Ramos (cell line): ENCODE measurements around the gene PERP.
"Not testable (repeated sequence)": the region's sequence is repeated elsewhere in the genome, so short reads cannot be mapped to it uniquely, and the experiment has no call there.

ENCODE experiments used
- in situ Hi-C: fragments of 300-500 bp; cut with MboI; formaldehyde crosslinking; loops from one replicate; pipeline ENCODE4 v1.14.3; 2022; ENCODE audit warnings: low sequenced_read_pairs; ENCODE audit not compliant: unreplicated experiment

PERP gene

DNA sequence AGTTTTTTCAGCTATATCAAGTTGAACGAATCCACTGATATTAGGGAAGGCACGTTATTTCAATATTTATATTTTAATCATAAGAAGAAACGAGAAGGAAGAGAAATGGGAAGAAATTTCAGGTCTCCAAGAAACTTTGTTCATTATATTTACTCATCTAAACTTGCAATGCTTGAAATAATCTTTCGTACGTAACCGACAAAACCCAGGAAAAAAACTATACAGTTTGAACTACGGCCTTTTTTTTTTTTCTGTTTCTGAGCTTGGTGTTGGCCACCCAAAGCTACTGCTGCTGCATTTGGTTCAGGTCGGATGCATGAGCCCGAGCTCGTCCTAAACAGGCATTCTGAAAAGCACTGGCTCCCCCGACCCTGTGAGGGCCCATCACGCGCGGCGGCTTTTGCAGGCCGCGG is 548 bp downstream of the PERP start:
- in situ Hi-C loops: loop anchor here (25.0 kb wide), 1 partner anchor 394 kb away; no protein-coding TSS in a partner anchor

DNA sequence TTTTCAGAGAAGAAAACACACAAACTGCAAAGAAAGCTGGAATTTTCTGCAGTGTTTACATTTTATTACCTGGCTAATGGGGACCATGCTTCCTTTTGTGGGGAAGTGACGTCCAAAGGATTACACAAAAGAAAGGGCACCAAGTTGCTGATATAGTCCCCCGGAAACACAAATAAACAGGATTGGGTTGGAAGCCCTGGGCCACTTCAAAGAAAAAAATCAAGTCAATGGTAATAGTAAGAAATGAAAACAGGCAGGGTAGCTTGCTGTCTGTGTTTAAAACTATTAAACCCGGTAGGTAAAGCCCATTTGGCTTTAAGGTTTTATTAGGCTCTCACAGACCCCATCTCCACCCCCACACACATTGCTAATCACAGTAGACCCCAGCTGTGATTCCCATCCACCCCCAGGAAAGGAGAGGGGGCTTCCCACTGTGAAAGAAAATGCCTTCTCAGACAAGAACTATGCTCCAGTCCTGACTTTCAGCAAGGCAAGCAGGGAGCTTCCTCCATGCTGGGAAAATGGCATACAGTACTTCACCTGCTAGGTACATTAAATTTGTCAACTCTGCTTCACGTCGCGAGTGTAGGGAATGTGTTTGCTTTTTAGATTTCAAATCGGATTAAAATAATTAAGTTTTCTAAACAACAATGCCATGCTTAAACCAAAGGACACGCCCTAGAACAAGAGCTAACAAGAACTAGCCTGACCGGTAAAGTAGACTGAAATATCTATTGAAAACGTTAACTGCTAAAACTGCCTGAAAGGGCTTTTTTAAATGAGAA is 1.1 kb downstream of the PERP start:
- in situ Hi-C loops: loop anchor here (25.0 kb wide), 1 partner anchor 394 kb away; no protein-coding TSS in a partner anchor

DNA sequence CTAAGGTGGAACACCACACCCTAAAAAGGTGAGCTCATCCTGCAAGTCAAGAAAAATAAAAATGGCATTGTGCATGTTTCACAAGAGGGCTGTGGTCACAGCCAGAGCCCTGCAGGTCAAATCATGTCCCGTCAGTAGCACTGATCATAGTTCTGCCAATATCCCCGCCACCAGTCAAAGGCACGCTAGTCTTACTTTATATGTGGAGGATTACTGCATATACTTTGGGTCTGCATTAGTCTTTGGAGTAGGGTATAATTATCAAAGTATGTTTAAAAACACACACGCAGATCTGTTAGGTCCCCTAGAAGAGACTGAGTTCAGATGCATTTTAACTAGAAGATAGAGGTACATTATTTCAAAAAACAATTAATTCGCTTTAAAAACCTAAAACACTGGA is 1.8 kb downstream of the PERP start:
- in situ Hi-C loops: loop anchor here (25.0 kb wide), 1 partner anchor 393 kb away; no protein-coding TSS in a partner anchor

DNA sequence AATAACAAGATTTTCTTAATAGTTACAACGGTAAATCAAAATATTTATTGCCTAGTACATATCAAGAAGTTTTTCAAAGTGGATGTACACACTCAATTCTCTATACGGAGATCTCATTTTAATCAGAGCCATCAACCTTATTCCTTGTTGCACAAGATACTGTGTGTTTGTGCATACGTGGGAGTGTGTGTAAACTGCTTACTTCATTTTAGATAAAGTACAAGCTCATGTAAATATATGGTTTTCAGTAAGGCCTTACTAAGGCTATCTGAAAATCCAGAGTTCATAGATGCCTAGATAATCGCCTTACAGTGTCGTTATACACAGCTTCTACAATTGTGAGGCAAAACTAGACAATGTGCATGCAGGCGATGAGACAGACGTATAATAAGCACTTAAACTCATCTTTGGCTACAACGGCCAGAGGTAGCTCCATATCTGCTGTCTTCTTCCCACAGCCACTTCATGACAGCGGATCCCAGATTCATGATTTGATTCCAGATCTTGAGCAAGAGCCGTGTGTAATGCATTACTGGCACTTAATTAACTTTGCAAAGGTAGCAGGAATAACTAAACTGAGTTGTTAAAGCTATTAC is 2.5 kb downstream of the PERP start:
- in situ Hi-C loops: loop anchor here (25.0 kb wide), 1 partner anchor 392 kb away; no protein-coding TSS in a partner anchor

DNA sequence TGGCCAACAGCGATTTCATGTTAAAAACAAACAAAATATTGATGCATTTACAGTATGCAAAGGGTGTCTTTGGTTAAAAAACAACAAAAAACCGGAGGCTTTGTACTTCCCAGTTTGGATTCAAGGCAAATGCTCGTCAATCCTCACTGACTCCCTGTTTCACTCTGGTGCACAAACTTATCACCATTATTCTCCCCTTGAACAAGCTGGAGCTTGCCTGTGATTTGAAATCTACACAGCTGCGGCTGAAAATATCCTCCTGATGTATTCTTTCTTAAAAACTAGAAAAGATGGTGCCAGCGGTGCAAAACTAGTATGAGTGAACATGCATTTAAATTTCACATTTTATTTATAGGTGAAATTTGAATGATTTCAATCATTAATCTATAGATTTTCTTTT is 3.3 kb downstream of the PERP start:
- in situ Hi-C loops: loop anchor here (25.0 kb wide), 1 partner anchor 392 kb away; no protein-coding TSS in a partner anchor

DNA sequence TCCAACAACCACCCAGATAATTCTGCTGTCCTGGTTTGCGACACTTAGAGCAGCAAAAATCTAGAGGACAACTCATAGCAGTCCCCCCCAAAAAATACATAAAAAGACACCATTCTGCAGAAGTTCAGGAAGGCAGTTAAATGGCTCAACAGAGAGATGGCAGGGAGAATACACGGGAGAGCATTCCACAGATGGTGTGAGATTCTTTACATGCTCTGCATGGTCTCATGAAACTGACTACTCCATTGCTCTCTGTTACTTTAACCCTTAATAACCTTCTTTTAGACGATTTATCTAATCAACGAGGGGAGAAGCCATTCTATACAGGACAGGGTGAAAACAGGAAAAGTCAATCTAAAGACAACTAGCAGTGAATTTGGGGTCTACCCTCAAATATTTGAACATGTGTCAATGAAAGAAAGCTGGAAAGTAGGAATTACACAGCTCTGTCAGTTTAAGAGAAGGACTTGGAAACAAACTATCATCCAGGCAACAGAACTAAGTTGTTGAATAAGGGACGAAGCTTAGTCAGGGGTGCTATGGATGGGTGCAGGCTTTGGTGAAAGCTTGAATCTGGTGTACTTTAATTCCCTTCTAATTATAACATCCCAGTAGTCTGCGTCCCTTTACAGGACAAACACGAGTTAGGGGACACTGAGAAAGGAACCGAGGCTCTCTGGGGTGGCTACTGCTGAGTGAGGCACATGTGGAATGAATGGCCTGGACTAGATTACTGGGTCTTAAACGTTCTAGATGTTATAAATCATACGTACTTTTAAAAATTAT is 5.1 kb downstream of the PERP start:
- in situ Hi-C loops: loop anchor here (25.0 kb wide), 1 partner anchor 390 kb away; no protein-coding TSS in a partner anchor

DNA sequence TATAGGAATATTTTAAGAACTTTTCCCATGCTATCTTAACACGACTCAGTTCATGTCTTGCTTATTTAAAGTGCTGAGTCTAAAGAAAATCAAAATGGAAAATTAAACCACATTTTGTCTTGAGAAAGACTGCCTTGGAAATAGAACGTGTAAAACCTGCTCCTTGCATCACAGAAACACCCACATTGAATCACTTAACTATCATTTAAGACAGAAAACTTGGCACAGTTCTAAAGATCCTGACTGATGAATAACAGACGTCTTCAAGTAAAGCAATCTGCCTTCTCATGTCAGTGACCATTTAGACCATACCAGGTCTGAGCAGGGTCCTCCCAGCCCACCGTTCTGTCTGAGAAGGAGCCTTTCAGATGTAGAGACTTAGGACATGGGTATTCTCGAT is 7.4 kb downstream of the PERP start:
- in situ Hi-C loops: loop anchor here (25.0 kb wide), 1 partner anchor 388 kb away; no protein-coding TSS in a partner anchor

DNA sequence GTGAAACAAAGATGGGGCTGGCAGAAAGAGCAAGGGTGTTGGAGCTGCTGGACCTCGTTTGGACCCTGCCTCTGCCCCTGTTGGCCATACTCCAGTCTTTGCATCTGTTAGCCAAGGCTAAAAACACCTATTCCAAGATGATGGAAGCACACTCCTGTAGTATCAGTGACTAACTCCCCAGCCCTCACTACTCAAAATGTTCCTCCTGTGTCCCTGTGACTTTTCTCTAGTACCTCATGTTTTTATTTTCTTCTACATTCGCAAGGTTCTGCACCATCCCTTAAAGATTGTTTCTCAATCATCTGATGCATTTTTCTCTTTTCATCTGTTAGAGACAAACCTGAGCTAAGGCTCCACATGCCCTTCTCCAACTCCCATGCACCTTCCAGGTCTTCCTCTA is 8.9 kb downstream of the PERP start:
- in situ Hi-C loops: no loop called here

DNA sequence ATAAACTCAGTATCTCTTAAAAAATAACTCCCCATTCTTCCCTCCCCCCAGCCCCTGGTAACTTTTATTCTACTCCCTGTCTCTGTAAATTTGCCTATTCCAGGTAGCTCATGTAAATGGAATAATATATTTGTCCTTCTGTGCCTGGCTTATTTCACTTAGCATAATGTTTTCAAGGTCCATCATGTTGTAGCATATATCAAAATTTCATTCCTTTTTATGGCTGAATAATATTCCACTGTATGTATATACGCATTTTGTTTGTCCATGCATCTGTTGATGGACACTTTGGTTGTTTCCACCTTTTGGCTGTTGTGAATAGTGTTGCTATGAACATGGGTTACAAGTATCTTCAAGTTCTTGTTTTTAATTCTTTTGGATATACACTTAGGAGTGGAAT is 13.0 kb downstream of the PERP start:
- in situ Hi-C loops: no loop called here

DNA sequence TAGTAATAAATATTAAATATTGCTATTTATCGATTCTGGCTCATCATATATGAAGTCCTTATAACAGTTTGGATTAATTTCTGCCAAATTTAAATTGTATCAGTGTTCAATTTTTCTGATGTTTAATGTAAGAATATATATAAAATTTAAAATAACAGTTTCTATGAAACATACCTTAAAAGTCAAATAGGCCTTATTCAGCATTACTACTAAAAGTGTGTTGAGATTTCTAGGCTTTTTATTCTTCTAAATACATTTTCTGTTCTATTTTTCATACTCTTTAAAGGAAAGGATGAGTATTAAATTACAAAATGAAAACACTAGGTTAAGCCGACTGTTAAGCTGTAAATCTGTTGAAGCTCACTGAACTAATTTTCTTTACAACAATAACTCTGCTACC is 13.6 kb downstream of the PERP start:
- in situ Hi-C loops: no loop called here

DNA sequence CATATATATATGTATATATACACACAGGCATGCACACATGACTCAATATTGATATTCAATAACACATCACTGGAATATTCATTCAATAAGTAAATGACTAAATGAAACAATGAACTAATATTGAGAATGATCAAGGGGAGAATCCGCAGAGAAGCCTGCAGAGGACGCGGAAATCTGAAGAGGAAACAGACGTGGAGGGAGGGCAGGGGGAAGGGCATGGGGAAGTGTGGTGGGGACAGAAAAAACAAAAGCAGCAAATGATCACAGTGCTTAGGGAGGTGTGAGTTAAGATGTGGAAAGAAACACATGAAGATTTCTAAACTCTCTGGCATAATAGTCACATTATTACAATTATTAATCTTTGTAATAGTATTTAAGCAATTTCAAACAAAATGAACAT is 14.5 kb downstream of the PERP start:
- in situ Hi-C loops: no loop called here

DNA sequence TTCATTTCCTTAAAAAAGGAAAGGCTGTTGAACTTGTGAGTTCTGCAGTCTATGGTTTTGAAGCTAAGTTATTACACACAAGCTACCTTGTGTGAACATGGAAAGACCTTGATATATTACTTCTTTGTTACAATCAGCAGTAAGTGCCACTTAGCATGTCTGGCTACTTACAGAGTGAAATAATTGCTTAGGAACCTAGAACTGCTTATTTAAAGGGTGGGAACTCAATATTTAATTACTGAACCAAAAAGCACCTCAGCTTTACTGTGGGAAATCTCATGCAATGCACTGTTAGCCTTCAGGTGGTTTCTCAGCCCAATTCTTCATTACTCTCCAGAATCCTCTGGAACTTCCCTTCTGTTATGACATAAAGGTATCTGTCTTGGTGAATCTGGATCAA is 17.9 kb downstream of the PERP start:
- in situ Hi-C loops: no loop called here

DNA sequence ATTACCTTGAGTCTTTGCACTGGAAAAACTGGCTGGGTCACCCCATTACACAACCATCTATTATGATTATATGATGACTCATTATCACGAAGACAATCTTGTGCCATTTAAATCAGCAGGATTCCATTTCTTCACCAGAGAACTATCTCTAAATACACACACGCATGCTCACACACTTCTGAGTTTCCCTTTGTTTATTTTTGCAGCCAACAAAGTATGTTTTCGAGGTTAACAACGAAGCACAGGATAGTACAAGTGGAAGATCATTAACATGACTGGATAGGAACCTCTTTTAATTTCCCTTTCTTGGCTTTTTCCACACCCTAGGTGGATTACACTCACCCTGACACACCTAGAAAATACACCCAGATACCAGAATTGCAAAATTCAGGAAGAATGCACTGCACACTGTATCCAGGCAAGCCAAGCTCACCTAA is 18.9 kb downstream of the PERP start:
- in situ Hi-C loops: no loop called here

DNA sequence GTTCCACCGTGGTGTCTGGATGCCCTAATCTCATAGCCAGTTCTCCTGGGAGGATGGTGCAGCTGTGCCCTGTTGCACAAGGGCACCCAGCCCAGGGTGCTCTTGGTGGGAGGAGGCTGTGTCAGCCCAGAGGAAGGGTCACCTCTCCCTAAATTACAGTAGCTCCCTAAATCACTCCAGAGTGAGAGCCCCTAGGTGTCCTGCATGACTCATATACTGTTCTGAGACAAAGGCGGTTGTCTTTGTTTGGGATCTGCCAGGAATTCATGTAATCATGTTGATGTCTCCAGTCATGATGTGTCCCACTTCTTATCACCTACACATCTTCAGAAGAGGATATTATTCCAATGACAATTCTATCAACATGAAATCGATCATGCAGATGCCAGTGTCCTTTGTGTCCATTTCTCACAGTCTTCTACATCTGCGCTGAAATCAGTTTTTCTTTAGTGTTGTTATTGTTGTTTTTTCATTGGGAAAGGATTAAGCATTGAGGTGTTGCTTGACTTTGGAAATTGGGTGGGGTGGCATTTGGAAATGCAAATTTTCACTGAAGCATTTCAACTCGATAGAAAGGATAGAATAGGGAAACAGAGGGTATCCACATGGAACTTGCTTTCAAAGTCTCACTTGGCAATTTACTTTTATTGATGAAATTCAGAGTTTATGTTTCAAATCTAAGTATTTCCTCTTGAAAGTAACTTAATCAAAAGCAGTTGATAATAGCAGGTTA is 19.5 kb downstream of the PERP start:
- in situ Hi-C loops: no loop called here

DNA sequence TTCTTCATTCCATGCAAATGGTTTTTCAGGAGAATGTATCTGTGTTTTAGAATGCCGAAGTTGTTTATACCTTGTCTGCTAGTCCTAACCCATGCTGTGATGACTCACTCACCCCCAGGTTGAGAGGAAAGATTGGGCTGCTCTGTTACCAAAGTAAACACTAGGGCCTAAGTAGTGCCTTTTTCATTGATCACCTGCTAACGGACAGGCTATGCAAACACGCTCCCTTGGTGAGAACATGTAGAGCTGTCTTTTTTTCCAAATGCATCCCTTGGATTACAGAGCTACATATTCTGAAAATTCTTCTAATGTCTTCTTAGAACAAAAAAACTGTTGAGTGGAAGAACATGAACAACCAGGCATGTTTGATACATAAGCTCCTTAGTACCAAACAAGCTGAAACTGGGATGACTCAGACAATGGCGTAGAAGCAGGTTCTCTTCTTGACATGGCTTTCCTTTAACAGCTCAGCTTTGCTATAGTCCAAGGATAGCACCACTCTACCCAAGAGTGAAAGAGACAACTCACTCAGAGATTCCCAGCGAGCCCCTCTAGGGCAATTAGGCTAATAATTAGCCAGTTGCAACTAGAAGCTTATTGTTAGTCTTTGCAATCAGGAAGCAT is 20.5 kb downstream of the PERP start:
- in situ Hi-C loops: no loop called here

DNA sequence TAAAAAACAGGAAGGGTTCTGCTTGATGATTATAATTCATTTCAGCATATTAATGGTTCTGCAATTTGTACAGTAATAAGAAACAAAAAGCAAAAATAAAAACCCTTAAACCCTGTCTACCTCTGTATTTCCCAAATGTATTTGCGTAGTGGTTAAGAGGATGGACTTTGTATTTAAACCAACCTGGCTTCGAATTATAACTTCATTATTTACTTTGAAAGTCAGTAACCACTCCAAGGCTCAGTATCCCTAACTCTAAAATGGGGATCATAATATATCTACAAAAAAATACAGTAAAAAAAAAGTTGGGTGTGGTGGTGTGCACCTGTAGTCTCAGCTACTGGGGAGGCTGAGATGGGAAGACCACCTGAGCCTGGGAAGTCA is 21.4 kb downstream of the PERP start:
- in situ Hi-C loops: no loop called here

DNA sequence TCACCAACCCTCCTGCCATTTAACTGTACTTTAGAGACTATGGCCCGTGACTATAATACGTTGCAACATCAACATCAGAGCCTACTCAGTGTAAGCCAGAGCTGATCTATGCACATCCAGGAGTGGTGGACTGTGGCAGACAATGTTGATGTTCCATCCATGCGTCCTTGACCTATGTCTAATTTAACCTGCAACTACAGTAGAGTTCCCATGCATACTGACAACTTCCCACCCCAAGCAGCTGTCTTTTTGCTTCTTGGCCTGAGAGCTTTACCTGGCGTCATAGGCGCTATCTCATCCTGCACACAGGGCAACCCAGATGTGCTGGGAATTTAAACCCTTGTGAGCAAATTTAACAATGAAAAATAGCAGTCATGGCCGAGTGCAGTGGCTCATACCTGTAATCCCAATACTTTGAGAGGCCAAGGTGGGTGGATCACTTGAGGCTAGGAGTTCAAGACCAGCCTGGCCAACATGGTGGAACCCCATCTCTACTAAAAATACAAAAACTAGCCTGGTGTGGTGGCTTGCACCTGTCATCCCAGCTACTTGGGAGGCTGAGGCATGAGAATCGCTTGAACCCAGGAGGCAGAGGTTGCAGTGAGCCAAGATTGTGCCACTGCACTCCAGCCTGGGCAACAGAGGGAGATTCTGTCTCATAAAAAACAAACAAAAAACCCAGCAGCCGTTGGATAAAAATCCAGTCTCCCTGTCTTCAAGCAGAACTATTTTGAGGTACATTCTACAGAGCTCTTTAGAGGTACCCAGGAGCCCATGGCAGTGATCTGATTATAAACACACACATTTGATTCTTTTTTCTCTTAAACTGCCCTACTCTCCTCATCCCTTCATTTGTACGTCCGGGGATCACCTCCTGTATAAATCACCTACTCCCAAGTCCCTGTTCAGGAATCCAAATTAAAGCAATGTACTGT is 22.0 kb downstream of the PERP start:
- in situ Hi-C loops: no loop called here

DNA sequence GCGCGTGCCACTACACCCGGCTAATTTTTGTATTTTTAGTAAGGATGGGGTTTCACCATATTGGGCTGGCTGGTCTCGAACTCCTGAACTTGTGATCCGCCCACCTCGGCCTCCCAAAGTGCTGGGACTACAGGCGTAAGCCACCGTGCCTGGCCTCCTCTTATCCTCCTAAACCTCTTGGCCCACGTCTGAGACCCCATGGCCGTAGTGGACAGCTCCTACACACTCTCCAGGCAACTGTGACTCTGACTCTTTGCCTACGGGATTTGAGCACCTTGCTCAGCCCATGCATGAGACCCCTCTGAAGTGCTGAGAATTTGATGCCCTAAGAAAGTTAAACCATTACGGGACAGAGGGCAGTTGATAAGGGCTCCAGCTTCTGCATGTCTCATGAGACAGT is 25.0 kb downstream of the PERP start:
- in situ Hi-C loops: no loop called here

DNA sequence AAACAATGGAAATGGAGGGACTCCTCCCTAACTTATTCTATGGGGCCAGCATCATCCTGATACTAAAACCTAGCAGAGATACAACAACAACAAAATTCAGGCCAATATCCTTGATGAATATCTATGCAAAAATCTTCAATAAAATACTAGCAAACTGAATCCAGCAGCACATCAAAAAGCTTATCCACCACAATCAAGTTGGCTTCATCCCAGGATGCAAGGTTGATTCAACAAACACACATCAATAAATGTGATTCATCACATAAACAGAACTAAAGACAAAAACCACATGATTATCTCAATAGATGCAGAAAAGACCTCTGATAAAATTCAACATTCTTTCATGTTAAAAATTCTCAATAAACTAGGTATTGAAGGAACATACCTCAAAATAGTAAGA is 27.7 kb downstream of the PERP start:
- in situ Hi-C loops: not testable (repeated sequence)
